ENCODE data around the gene NDST3.

The NDST3 gene

GRCh38 chr4:118280501-118281218, 246.4 kb downstream of the NDST3 start:
- peak; percentile 66 for TF ChIP-seq CTCF (IDR thresholded peaks at IDR 0.05; ENCODE audit: low read depth, low read length, missing control alignments)
- H3K4me3 ChIP-seq (ENCODE audit: low read depth, low read length) = peak overlapping the region; percentile 77
- in situ Hi-C loops (cut with HindIII; ENCODE audit: low sequenced_read_pairs) = no loop called here
- peak; percentile 83 for DNase-seq (ENCODE audit: low read depth)

GRCh38 chr4:118281611-118282442, 247.5 kb downstream of the NDST3 start:
- no peak overlapping the region for H3K4me3 ChIP-seq (ENCODE audit: low read depth, low read length)
- in situ Hi-C loops (cut with HindIII; ENCODE audit: low sequenced_read_pairs) = no loop called here

GRCh38 chr4:118282692-118283091, 248.4 kb downstream of the NDST3 start:
- no peak overlapping the region for H3K4me3 ChIP-seq (ENCODE audit: low read depth, low read length)
- no peak for TF ChIP-seq CTCF (IDR thresholded peaks at IDR 0.05; ENCODE audit: low read depth, low read length, missing control alignments)
- in situ Hi-C loops (cut with HindIII; ENCODE audit: low sequenced_read_pairs) = no loop called here
- DNase-seq (ENCODE audit: low read depth) = no peak

More at GRCh38 chr4:118281611-118282442, 247.5 kb downstream of the NDST3 start:
- DNase-seq (ENCODE audit: low read depth) = peak; percentile 63
- TF ChIP-seq CTCF (IDR thresholded peaks at IDR 0.05; ENCODE audit: low read depth, low read length, missing control alignments) = no peak

- in situ Hi-C loops (cut with HindIII; ENCODE audit: low sequenced_read_pairs) = no loop called here
- H3K4me3 ChIP-seq (ENCODE audit: low read depth, low read length) = no peak overlapping the region
- no peak for DNase-seq (ENCODE audit: low read depth)
- no peak for TF ChIP-seq CTCF (IDR thresholded peaks at IDR 0.05; ENCODE audit: low read depth, low read length, missing control alignments)
These were observed 249.9 kb downstream of the NDST3 start for GRCh38 chr4:118284169-118284568.

- H3K4me3 ChIP-seq (ENCODE audit: low read depth, low read length) = no peak overlapping the region
- no peak for TF ChIP-seq CTCF (IDR thresholded peaks at IDR 0.05; ENCODE audit: low read depth, low read length, missing control alignments)
- in situ Hi-C loops (cut with HindIII; ENCODE audit: low sequenced_read_pairs) = no loop called here
These were observed 251.6 kb downstream of the NDST3 start for GRCh38 chr4:118285931-118286330.

GRCh38 chr4:118286685-118287084, 252.4 kb downstream of the NDST3 start:
- in situ Hi-C loops (cut with HindIII; ENCODE audit: low sequenced_read_pairs) = no loop called here
- DNase-seq (ENCODE audit: low read depth) = no peak
- no peak overlapping the region for H3K4me3 ChIP-seq (ENCODE audit: low read depth, low read length)
- TF ChIP-seq CTCF (IDR thresholded peaks at IDR 0.05; ENCODE audit: low read depth, low read length, missing control alignments) = no peak

More at GRCh38 chr4:118285931-118286330, 251.6 kb downstream of the NDST3 start:
- DNase-seq (ENCODE audit: low read depth) = no peak

All from astrocyte of the cerebellum (primary cell).